HCT116 (cell line): ENCODE results near the gene PICK1. TPM values are rescaled to one million over a fixed set of nuclear protein-coding genes. Genes with fewer than 3 reads are reported as not detected.
"Not testable (repeated sequence)": the region's sequence is repeated elsewhere in the genome, so short reads cannot be mapped to it uniquely, and the experiment has no call there.

Source experiments
- ATAC-seq: fragments of 200-7000 bp; cut with Tn5 transposase; 2 replicates; pipeline ENCODE4 v1.9.1; 2020; ENCODE audit warnings: mild to moderate bottlenecking, moderate library complexity
- BruUV-seq: library from RNA; stranded (reverse); fragments of 400-500 nt; replicated peaks from 2 replicates; lab custom pipeline; 2021; lab: Mats Ljungman, UMichigan
- CTCF ChIA-PET: fragments of 300-600 bp; sonication (Branson Sonifier 250); formaldehyde crosslinking; loops from one replicate; lab custom pipeline; 2021; ENCODE audit warnings: antibody characterized with exemption; lab: Charles Lee
- POLR2A ChIA-PET: fragments of 300-600, 350-600 bp; sonication (Branson Sonifier 250); formaldehyde crosslinking; loops from one replicate; lab custom pipeline; 2021; ENCODE audit warnings: antibody characterized with exemption; lab: Charles Lee
- RAD21 ChIA-PET, 2 experiments: fragments of 300-600 bp; sonication (Branson Sonifier 250); formaldehyde crosslinking; loops; one replicate each; lab custom pipeline; 2023; ENCODE audit warnings: low total read pairs in 2 of 2; ENCODE audit not compliant: uncharacterized antibody in 2 of 2, unreplicated experiment in 2 of 2, low non-redundant PET in 1 of 2; lab: Charles Lee
- DNase-seq: peaks from one replicate; pipeline ENCODE4 v3.0.0-alpha.2; 2010; ENCODE audit warnings: low read depth, low spot score
- H2AFZ ChIP-seq: fragments of 200-600 bp; shearing (Covaris generic), sonication (generic); 2 replicates; pipeline ENCODE4 v1.6.1; 2017; ENCODE audit warnings: low read depth, mixed run types, mixed read lengths, antibody characterized with exemption, low read length; ENCODE audit not compliant: poor library complexity, severe bottlenecking
- H3K27ac ChIP-seq: 2 replicates; pipeline ENCODE4 v1.5.1; 2012; ENCODE audit warnings: low read depth, low read length
- H3K27me3 ChIP-seq: fragments of 200-600 bp; sonication (generic); 2 replicates; pipeline ENCODE4 v1.6.1; 2016; ENCODE audit warnings: mixed run types, low read length, mixed read lengths; ENCODE audit not compliant: insufficient read depth
- H3K36me3 ChIP-seq, 2 experiments: fragments of 200-500 bp in 1 of 2; fragments of 200-600 bp in 1 of 2; sonication (Bioruptor generic) in 1 of 2; sonication (generic) in 1 of 2; 2 replicates each; pipeline versions ENCODE4 v1.5.1 to v1.6.1; 2014 to 2016; ENCODE audit warnings: low read length in 2 of 2, inconsistent platforms in 1 of 2, mixed read lengths in 1 of 2, mixed run types in 1 of 2; ENCODE audit not compliant: insufficient read depth in 2 of 2, control insufficient read depth in 1 of 2
- H3K4me1 ChIP-seq, 2 experiments: fragments of 200-600 bp in 1 of 2; sonication (generic) in 1 of 2; 2 replicates each; pipeline versions ENCODE4 v1.5.1 to v1.6.1; 2012 to 2017; ENCODE audit warnings: low read length in 2 of 2, inconsistent platforms in 1 of 2, mild to moderate bottlenecking in 1 of 2, mixed read lengths in 1 of 2, mixed run types in 1 of 2, moderate library complexity in 1 of 2; ENCODE audit not compliant: insufficient read depth in 2 of 2, control insufficient read depth in 1 of 2
- H3K4me2 ChIP-seq: fragments of 200-600 bp; sonication (generic); 2 replicates; pipeline ENCODE4 v1.6.1; 2017; ENCODE audit warnings: mixed run types, low read length, mixed read lengths
- H3K4me3 ChIP-seq, 2 experiments: fragments of 200-600 bp in 1 of 2; sonication (generic) in 1 of 2; replicated peaks in 1 of 2; 2 replicates each; pipeline ENCODE4 v1.5.1; 2011 to 2016; ENCODE audit warnings: low read length in 2 of 2, control low read depth in 1 of 2, low read depth in 1 of 2, mild to moderate bottlenecking in 1 of 2, mixed read lengths in 1 of 2, mixed run types in 1 of 2
- H3K79me2 ChIP-seq: fragments of 200-600 bp; sonication (generic); 2 replicates; pipeline ENCODE4 v1.6.1; 2017; ENCODE audit warnings: mild to moderate bottlenecking, mixed run types, low read length, moderate library complexity, mixed read lengths; ENCODE audit not compliant: insufficient read depth
- H3K9ac ChIP-seq: fragments of 200-600 bp; sonication (generic); 2 replicates; pipeline ENCODE4 v1.6.1; 2016; ENCODE audit warnings: low read length, mixed read lengths
- H3K9me2 ChIP-seq: fragments of 200-600 bp; sonication (generic), shearing (Covaris generic); 2 replicates; pipeline ENCODE4 v1.6.1; 2017; ENCODE audit warnings: mixed run types, mild to moderate bottlenecking, moderate library complexity; ENCODE audit not compliant: insufficient read depth
- H3K9me3 ChIP-seq, 2 experiments: fragments of 200-500 bp in 1 of 2; fragments of 200-600 bp in 1 of 2; sonication (Bioruptor generic) in 1 of 2; sonication (generic) in 1 of 2; 2 replicates each; pipeline ENCODE4 v1.6.1; 2014 to 2017; ENCODE audit warnings: low read length in 2 of 2, mixed read lengths in 2 of 2, inconsistent platforms in 1 of 2, low read depth in 1 of 2, mild to moderate bottlenecking in 1 of 2, mixed run types in 1 of 2, moderate library complexity in 1 of 2; ENCODE audit not compliant: control insufficient read depth in 1 of 2, insufficient read depth in 1 of 2
- H4K20me1 ChIP-seq: fragments of 200-600 bp; sonication (generic), shearing (Covaris generic); 2 replicates; pipeline ENCODE4 v1.6.1; 2017; ENCODE audit warnings: mixed run types, mild to moderate bottlenecking, moderate library complexity; ENCODE audit not compliant: insufficient read depth
- ATF3 ChIP-seq: IDR thresholded peaks from 2 replicates; pipeline ENCODE4 v1.6.1; 2012
- CBX3 ChIP-seq: IDR thresholded peaks from 2 replicates; pipeline ENCODE4 v1.6.1; 2012; ENCODE audit warnings: low read depth
- CEBPB ChIP-seq: IDR thresholded peaks from 2 replicates; pipeline ENCODE4 v1.6.1; 2012; ENCODE audit warnings: low read depth
- EZH2 ChIP-seq: fragments of 200-600 bp; sonication (generic); IDR thresholded peaks from 2 replicates; pipeline ENCODE4 v1.6.1; 2017; ENCODE audit warnings: antibody characterized with exemption, mixed run types
- JUND ChIP-seq: IDR thresholded peaks from 2 replicates; pipeline ENCODE4 v1.6.1; 2012
- POLR2A ChIP-seq: IDR thresholded peaks from 2 replicates; pipeline ENCODE4 v1.7.0; 2011; ENCODE audit warnings: borderline replicate concordance; ENCODE audit not compliant: insufficient read depth, insufficient read length; ENCODE audit errors: extremely low read depth
- POLR2AphosphoS5 ChIP-seq: IDR thresholded peaks from 2 replicates; pipeline ENCODE4 v1.6.1; 2011; ENCODE audit warnings: mild to moderate bottlenecking, low read depth, low read length, moderate library complexity
- RAD21 ChIP-seq: IDR thresholded peaks from 2 replicates; pipeline ENCODE4 v1.6.1; 2012; ENCODE audit warnings: low read depth, mild to moderate bottlenecking
- SP1 ChIP-seq: IDR thresholded peaks from 2 replicates; pipeline ENCODE4 v1.6.1; 2012; ENCODE audit warnings: low read depth
- TCF7L2 ChIP-seq: IDR thresholded peaks from 2 replicates; pipeline ENCODE4 v1.7.0; 2011; ENCODE audit warnings: borderline replicate concordance, inconsistent platforms; ENCODE audit not compliant: insufficient read depth, insufficient read length; ENCODE audit errors: extremely low read depth
- YY1 ChIP-seq: IDR thresholded peaks from 2 replicates; pipeline ENCODE4 v1.6.1; 2011; ENCODE audit warnings: low read length, low read depth, moderate library complexity, mild to moderate bottlenecking; ENCODE audit not compliant: insufficient replicate concordance; ENCODE audit errors: extremely low read depth
- ZFX ChIP-seq: fragments of 450-650 bp; IDR thresholded peaks from 2 replicates; pipeline ENCODE4 v1.6.1; 2017
- ZNF274 ChIP-seq: fragments of 200-500 bp; sonication (Bioruptor generic); IDR thresholded peaks from 2 replicates; pipeline ENCODE4 v1.6.1; 2014; ENCODE audit warnings: mild to moderate bottlenecking, low read depth, low read length, inconsistent platforms
- intact Hi-C: fragments of 100-400 bp; cut with micrococcal nuclease; formaldehyde crosslinking; loops from 2 replicates; pipeline ENCODE4 v1.10.0; 2022
- total RNA-seq: library from RNA; stranded (reverse); gene quantifications from one replicate; pipeline ENCODE4 v1.2.1, GENCODE V29; 2021; ENCODE audit not compliant: unreplicated experiment
- TF ChIP-seq, protein P1 (sequence below): IDR thresholded peaks from 2 replicates; pipeline ENCODE4 v1.6.1; 2012

The PICK1 gene
- total RNA-seq, 1 experiment from 2014 or later, result 40.0 TPM

DNA sequence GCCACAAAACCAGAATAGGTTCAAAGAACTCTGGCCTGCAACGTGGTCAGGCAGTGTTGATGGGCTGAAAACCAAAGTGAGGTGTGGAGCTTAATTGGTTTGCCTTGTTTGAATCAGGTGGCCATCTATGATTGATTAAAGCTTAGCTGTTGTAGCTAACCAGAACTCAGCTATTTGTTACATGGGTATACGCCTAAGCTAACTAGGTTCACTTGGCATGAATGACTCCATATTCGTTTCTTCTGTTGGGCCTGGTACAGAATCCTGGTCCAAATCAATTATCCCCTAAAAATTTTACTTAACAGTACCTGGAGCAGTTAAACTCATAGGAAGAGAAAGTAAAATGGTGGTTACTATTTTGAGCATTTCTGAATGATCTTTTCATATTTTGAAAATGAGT, 61.0 kb downstream of the PICK1 start:
- H3K27ac ChIP-seq, result no peak overlapping the region
- no peak overlapping the region for H3K9ac ChIP-seq
- ChIA-PET CTCF (no interaction called here), POLR2A (interaction anchor here (1.4 kb wide), 1 partner anchor 84 kb away, joined by 3 read pairs; the partner anchor contains the start of gene MAFF), RAD21 (no interaction called here)
- H3K9me3 ChIP-seq, result no peaks in the 10 kb centered on the region
- H3K9me2 ChIP-seq, result no peaks in the 10 kb centered on the region
- no peak overlapping the region for H3K4me3 ChIP-seq
- H3K4me2 ChIP-seq, result no peak overlapping the region
- no peaks in the 10 kb centered on the region for H3K79me2 ChIP-seq
- no peaks in the 10 kb centered on the region for H3K27me3 ChIP-seq
- intact Hi-C loops, result loop anchor here (10.0 kb wide), 1 partner anchor 107 kb away; no protein-coding TSS in a partner anchor
- no peaks in the 10 kb centered on the region for H3K36me3 ChIP-seq
- no peak overlapping the region for H2AFZ ChIP-seq
- ATAC-seq, result no peak
- DNase-seq, result no peak
- H4K20me1 ChIP-seq, result no peaks in the 10 kb centered on the region
- BruUV-seq, result no TSS peak
- H3K4me1 ChIP-seq, result peaks cover 9 to 13% of the 10 kb centered on the region in 2 experiments; a peak in 3 of 4 replicates
- no peak for TF ChIP-seq TCF7L2
- TF ChIP-seq YY1, result no peak
- TF ChIP-seq SP1, result no peak
- no peak for TF ChIP-seq CBX3
- TF ChIP-seq POLR2AphosphoS5, result no peak
- no peak for TF ChIP-seq CEBPB
- no peak for TF ChIP-seq ATF3
- TF ChIP-seq ZFX, result no peak
- TF ChIP-seq POLR2A, result no peak
- TF ChIP-seq RAD21, result no peak
- TF ChIP-seq, protein P1, sequence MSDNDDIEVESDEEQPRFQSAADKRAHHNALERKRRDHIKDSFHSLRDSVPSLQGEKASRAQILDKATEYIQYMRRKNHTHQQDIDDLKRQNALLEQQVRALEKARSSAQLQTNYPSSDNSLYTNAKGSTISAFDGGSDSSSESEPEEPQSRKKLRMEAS, result no peak
- TF ChIP-seq JUND, result no peak
- no peak for TF ChIP-seq ZNF274
- no peak for TF ChIP-seq EZH2

- POLR2A ChIA-PET, result interaction anchor here (1.4 kb wide), 1 partner anchor 83 kb away, joined by 3 read pairs; the partner anchor contains the start of gene MAFF
- H2AFZ ChIP-seq, H4K20me1 ChIP-seq, H3K9ac ChIP-seq, ATAC-seq, H3K36me3 ChIP-seq, CTCF ChIA-PET, H3K27ac ChIP-seq, H3K9me2 ChIP-seq, BruUV-seq, RAD21 ChIA-PET, DNase-seq, H3K79me2 ChIP-seq, H3K4me3 ChIP-seq, H3K27me3 ChIP-seq, H3K9me3 ChIP-seq, H3K4me2 ChIP-seq: not testable (repeated sequence)
- intact Hi-C loops, result loop anchor here (10.0 kb wide), 1 partner anchor 106 kb away; no protein-coding TSS in a partner anchor
- H3K4me1 ChIP-seq, result peaks cover 9 to 13% of the 10 kb centered on the region in 2 experiments; a peak in 3 of 4 replicates
Observed at GRCh38 chr22:38118747-38119146, 61.5 kb downstream of the PICK1 start.
